GM10266 (cell line): ENCODE measurements around the gene G0S2.
A peak's percentile ranks its signal among the peaks of the same experiment; 100 is the strongest.

Experiments
- DNase-seq: peaks from one replicate; pipeline ENCODE4 v3.0.0; 2012; ENCODE audit errors: extremely low spot score
- TF ChIP-seq, protein P1 (sequence below): IDR thresholded peaks from 2 replicates; pipeline ENCODE4 v1.5.1; 2012; ENCODE audit warnings: mild to moderate bottlenecking, low read depth; ENCODE audit not compliant: control insufficient read depth, insufficient read depth; ENCODE audit errors: missing control alignments

G0S2 gene

DNA sequence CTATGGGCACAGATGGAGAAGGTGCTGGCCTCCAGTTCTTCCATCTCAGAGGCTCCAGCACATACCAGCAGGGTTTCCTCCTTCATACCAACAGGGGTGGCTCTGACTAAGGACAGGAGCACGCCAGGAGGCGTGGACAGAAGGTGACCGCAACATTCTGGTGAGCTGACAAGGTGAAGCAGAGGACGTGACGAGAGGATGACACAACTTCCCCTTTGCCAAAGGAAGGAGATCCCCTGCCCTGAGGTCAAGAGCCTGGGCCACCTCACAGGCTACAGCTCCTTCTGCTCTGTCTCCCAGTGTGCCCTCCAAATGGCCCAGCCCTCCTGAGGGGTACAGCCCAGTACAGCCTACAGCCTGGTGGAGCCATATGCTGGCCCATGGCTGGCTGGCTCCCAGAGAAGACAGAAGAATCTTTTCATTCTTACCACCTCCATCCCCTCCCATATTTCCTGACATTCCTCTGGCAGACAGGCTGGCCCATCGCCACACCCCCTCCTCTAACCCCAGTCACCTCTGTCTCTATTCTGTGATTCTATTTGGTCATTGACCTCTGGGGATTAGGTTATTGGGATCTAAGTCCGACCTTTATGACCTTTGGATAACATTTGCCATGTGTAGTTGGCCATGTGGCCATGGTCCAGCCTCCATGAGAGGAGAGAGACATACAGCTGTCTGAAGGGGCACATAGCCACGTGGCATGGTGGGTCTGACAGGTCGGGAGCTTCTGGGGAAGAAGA, 17.9 kb upstream of the G0S2 start:
- TF ChIP-seq, protein P1, sequence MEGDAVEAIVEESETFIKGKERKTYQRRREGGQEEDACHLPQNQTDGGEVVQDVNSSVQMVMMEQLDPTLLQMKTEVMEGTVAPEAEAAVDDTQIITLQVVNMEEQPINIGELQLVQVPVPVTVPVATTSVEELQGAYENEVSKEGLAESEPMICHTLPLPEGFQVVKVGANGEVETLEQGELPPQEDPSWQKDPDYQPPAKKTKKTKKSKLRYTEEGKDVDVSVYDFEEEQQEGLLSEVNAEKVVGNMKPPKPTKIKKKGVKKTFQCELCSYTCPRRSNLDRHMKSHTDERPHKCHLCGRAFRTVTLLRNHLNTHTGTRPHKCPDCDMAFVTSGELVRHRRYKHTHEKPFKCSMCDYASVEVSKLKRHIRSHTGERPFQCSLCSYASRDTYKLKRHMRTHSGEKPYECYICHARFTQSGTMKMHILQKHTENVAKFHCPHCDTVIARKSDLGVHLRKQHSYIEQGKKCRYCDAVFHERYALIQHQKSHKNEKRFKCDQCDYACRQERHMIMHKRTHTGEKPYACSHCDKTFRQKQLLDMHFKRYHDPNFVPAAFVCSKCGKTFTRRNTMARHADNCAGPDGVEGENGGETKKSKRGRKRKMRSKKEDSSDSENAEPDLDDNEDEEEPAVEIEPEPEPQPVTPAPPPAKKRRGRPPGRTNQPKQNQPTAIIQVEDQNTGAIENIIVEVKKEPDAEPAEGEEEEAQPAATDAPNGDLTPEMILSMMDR: no peak
- DNase-seq: peak; percentile 47

DNA sequence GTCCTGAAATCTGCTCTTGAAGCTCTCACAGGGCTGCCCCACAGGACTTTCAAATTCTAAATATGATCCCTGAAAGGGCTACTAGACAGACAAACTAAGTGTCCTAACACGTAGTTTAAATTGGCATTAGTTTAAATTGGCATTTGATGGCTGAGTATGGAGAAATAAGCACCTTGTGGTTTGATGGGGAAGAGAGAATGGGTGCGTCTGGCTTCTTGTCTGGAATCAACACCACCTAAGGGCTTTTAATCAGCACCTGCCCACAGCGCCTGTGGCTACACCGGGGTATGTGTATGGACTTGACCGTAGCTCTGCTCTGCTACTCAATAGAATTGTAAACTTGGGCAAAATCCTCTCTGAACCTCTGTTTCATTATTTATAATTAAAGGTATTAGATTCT, 17.3 kb upstream of the G0S2 start:
- TF ChIP-seq, protein P1: no peak
- DNase-seq: no peak

DNA sequence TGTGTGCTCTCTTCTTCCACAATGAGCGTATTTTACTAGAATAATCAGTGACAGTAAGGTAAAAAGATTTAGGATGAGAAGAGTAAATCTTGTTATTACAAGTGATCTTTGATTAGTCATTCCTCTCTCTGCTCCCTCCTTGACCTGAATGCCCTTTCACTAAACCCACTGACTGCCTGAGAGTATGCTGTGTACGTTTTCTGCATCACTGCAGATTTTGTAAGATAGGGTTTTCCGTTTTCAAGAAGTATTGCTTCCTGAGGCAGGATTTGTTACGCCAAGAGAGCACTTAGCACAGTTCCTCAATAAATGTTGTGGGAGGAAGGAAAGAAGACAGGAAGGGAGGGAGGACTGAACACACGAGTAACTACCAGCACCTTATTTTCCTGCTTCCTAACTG, 15.3 kb upstream of the G0S2 start:
- peak; percentile 39 for DNase-seq
- TF ChIP-seq, protein P1: no peak

DNA sequence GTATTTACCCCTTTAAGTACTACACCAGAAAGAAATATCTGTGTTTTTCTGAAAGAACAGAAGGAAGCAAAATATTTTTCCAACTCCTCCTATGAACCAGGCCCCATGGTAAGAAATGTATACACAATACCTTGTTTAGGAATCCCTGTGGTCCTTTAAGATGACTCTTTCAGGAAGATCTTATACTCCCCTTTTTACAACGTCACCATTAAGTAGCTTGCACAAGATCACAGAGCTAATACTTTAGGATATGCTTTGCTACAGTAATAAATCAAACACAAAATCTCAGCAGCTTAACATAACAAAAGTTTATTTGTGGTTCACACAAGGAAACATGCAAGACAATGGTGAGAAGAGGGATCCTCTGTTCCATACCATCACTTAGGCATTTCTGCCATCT, 14.1 kb upstream of the G0S2 start:
- TF ChIP-seq, protein P1: no peak
- DNase-seq: no peak

DNA sequence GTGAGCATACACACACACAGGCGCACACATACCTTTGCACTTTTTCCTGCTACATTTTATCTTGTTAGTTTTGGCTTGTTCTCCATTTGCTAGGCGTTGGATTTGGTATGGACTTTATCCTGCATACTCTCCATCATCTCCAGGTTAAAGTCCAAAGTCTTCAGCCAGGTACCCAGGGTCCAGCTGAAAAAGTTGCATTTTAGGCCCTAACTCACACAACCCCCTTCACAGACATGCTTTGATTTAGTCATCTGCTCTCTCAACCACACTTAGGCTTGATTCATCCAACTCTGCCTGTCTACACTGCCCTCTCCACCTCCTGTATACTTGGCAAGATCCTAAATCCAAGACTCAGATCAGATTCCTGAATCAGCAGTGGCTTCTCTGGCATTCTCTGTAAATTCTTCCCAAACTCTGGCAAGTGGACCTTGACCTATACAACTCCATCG, 12.3 kb upstream of the G0S2 start:
- no peak for DNase-seq
- TF ChIP-seq, protein P1: no peak

DNA sequence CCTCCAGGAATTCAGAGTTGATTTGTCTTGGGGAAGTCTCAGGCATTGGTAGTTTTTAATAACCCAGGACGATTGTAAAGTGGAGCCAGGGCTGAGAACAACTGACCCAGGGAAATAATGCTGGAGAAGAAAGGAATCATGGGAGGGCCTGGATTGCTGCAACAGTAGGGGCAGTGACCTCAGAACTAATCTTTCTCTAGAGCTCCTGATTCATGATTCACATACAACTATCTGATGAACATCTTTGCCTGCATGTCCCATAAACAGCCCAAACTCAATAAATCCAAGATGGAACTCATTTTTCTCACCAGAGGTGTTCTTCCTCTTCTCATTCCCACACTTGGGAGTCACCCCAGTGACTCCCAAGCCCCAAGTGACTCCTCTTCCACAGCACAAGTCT, 8.1 kb upstream of the G0S2 start:
- DNase-seq: no peak
- TF ChIP-seq, protein P1: no peak

DNA sequence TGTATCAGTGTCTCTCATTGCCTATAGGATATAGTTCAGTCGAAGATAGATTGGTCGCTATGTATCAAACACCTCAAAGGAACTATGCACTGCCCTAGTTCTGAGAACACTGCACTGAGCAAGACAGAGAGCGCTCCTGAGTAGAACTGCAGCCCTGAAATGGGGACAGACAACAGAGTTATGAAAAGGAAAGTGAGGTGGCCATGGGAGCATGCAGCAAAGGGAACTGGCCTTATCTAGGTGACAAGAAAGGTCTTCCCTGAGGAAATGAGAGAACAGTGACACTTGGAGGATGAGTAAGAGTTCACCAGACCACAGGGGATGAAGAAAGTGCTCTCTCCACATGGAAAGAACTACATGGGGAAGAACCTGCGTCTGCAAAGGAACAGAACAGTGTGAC, 7.5 kb upstream of the G0S2 start:
- TF ChIP-seq, protein P1: peak; percentile 12
- no peak for DNase-seq
